H1 (cell line): ENCODE measurements around the gene SNX24. TPM values are rescaled to one million over a fixed set of nuclear protein-coding genes. Genes with fewer than 3 reads are reported as not detected.

ENCODE experiments used
- CTCF ChIA-PET: fragments of 300-600 bp; sonication (Branson Sonifier 250); formaldehyde crosslinking; loops from one replicate; lab custom pipeline; 2021; ENCODE audit not compliant: partially characterized antibody; lab: Charles Lee
- POLR2A ChIA-PET: fragments of 300-600 bp; sonication (Branson Sonifier 250); formaldehyde crosslinking; loops from one replicate; lab custom pipeline; 2021; ENCODE audit warnings: inconsistent platforms; ENCODE audit not compliant: partially characterized antibody; lab: Charles Lee
- DNase-seq, 2 experiments: peaks; one replicate each; pipeline versions ENCODE4 v3.0.0 to v3.0.0-alpha.2; 2010 to 2022; ENCODE audit warnings: low spot score in 2 of 2, low read depth in 1 of 2, mixed read lengths in 1 of 2
- FAIRE-seq: peaks from 2 replicates; lab custom pipeline; 2011; peaks lifted over from hg19 to GRCh38; lab: Jason Lieb, UNC
- H2AFZ ChIP-seq: 2 replicates; pipeline ENCODE4 v1.8.1; 2012; ENCODE audit warnings: low read length, inconsistent platforms
- H2AK5ac ChIP-seq: 2 replicates; pipeline ENCODE4 v1.6.1; 2013; ENCODE audit warnings: low read depth, low read length
- H2BK120ac ChIP-seq: replicated peaks from 2 replicates; pipeline ENCODE3; 2013; ENCODE audit warnings: low read depth, low read length, inconsistent platforms
- H2BK12ac ChIP-seq: 2 replicates; pipeline ENCODE4 v1.6.1; 2013; ENCODE audit warnings: low read depth, low read length
- H2BK15ac ChIP-seq: 2 replicates; pipeline ENCODE4 v1.6.1; 2013; ENCODE audit warnings: low read length
- H2BK20ac ChIP-seq: 2 replicates; pipeline ENCODE4 v1.6.1; 2013; ENCODE audit warnings: low read length
- H2BK5ac ChIP-seq: 2 replicates; pipeline ENCODE4 v1.6.1; 2013; ENCODE audit warnings: low read depth, low read length
- H3K14ac ChIP-seq: 2 replicates; pipeline ENCODE4 v1.6.1; 2013; ENCODE audit warnings: inconsistent platforms; ENCODE audit not compliant: insufficient read length
- H3K18ac ChIP-seq: 2 replicates; pipeline ENCODE4 v1.6.1; 2013; ENCODE audit warnings: low read length; ENCODE audit errors: extremely low read depth
- H3K23ac ChIP-seq: 2 replicates; pipeline ENCODE4 v1.6.1; 2013; ENCODE audit warnings: inconsistent platforms; ENCODE audit not compliant: insufficient read length
- H3K23me2 ChIP-seq: 2 replicates; pipeline ENCODE4 v1.6.1; 2013; ENCODE audit warnings: low read depth, low read length
- H3K27ac ChIP-seq: 2 replicates; pipeline ENCODE4 v1.6.1; 2011; ENCODE audit warnings: low read depth, low read length, inconsistent platforms
- H3K27me3 ChIP-seq, 4 experiments: replicated peaks in 1 of 4; 1 replicate in 1 of 4; 2 replicates in 3 of 4; pipeline versions ENCODE4 v1.6.1 to v1.8.1; 2011 to 2013; ENCODE audit warnings: low read length in 3 of 4, mild to moderate bottlenecking in 3 of 4, inconsistent platforms in 2 of 4, mixed read lengths in 2 of 4, moderate library complexity in 1 of 4; ENCODE audit not compliant: control insufficient read depth in 3 of 4, insufficient read depth in 3 of 4; ENCODE audit errors: extremely low read depth in 1 of 4
- H3K36me3 ChIP-seq, 4 experiments: 2 replicates each; pipeline versions ENCODE4 v1.6.1 to v1.8.1; 2011 to 2013; ENCODE audit warnings: mild to moderate bottlenecking in 4 of 4, low read length in 3 of 4, moderate library complexity in 2 of 4, control low read depth in 1 of 4, inconsistent platforms in 1 of 4; ENCODE audit not compliant: insufficient read depth in 4 of 4, control insufficient read depth in 2 of 4
- H3K4ac ChIP-seq: replicated peaks from 2 replicates; pipeline ENCODE3; 2013; ENCODE audit warnings: low read length, low read depth, mixed read lengths, inconsistent platforms; ENCODE audit not compliant: insufficient read length
- H3K4me1 ChIP-seq, 4 experiments: replicated peaks in 1 of 4; 1 replicate in 1 of 4; 2 replicates in 3 of 4; pipeline versions ENCODE4 v1.6.1 to v1.8.1; 2011 to 2013; ENCODE audit warnings: low read length in 3 of 4, inconsistent platforms in 2 of 4, mixed read lengths in 1 of 4; ENCODE audit not compliant: insufficient read depth in 4 of 4, control insufficient read depth in 3 of 4
- H3K4me2 ChIP-seq, 2 experiments: 2 replicates each; pipeline versions ENCODE4 v1.6.1 to v1.8.1; 2011 to 2013; ENCODE audit warnings: low read depth in 2 of 2, low read length in 2 of 2, control low read depth in 1 of 2, inconsistent platforms in 1 of 2, mild to moderate bottlenecking in 1 of 2; ENCODE audit not compliant: insufficient read depth in 1 of 2
- H3K4me3 ChIP-seq, 4 experiments: fragments of 200-600, 300-600 bp in 1 of 4; sonication (generic), shearing (Covaris generic), sonication (Bioruptor Twin) in 1 of 4; 2 replicates each; pipeline versions ENCODE4 v1.5.1 to v1.8.1; 2011 to 2016; ENCODE audit warnings: low read length in 4 of 4, low read depth in 3 of 4, control low read depth in 2 of 4, inconsistent platforms in 2 of 4, mild to moderate bottlenecking in 2 of 4, mixed read lengths in 1 of 4, moderate library complexity in 1 of 4; ENCODE audit not compliant: insufficient read depth in 2 of 4; ENCODE audit errors: extremely low read depth in 1 of 4
- H3K56ac ChIP-seq: replicated peaks from 2 replicates; pipeline ENCODE3; 2013; ENCODE audit warnings: low read depth, mild to moderate bottlenecking, mixed read lengths, low read length, inconsistent platforms; ENCODE audit not compliant: insufficient read length
- H3K79me1 ChIP-seq: 2 replicates; pipeline ENCODE4 v1.6.1; 2013; ENCODE audit warnings: low read depth, low read length, control low read depth
- H3K79me2 ChIP-seq, 2 experiments: 2 replicates each; pipeline versions ENCODE4 v1.6.1 to v1.8.1; 2012 to 2013; ENCODE audit warnings: low read length in 2 of 2, mild to moderate bottlenecking in 2 of 2, inconsistent platforms in 1 of 2; ENCODE audit not compliant: insufficient read depth in 2 of 2, control insufficient read depth in 1 of 2
- H3K9ac ChIP-seq, 4 experiments: replicated peaks in 1 of 4; 1 replicate in 1 of 4; 2 replicates in 3 of 4; pipeline versions ENCODE4 v1.6.1 to v1.8.1; 2011 to 2013; ENCODE audit warnings: low read depth in 3 of 4, low read length in 3 of 4, control low read depth in 2 of 4, mild to moderate bottlenecking in 2 of 4, moderate library complexity in 2 of 4, inconsistent platforms in 1 of 4; ENCODE audit errors: extremely low read depth in 1 of 4
- H3K9me3 ChIP-seq, 2 experiments: 2 replicates each; pipeline versions ENCODE4 v1.6.1 to v1.8.1; 2012 to 2013; ENCODE audit warnings: mild to moderate bottlenecking in 2 of 2, moderate library complexity in 2 of 2, control low read depth in 1 of 2, inconsistent platforms in 1 of 2, low read depth in 1 of 2, low read length in 1 of 2, mixed read lengths in 1 of 2; ENCODE audit not compliant: insufficient read depth in 2 of 2
- H4K20me1 ChIP-seq, 2 experiments: replicated peaks in 1 of 2; 2 replicates each; pipeline versions ENCODE3 to v1.8.1; 2011 to 2013; ENCODE audit warnings: inconsistent platforms in 2 of 2, low read length in 2 of 2, mild to moderate bottlenecking in 1 of 2; ENCODE audit not compliant: insufficient read depth in 2 of 2, control insufficient read depth in 1 of 2
- H4K5ac ChIP-seq: 2 replicates; pipeline ENCODE4 v1.6.1; 2013; ENCODE audit warnings: low read length, low read depth, mixed read lengths, inconsistent platforms; ENCODE audit not compliant: insufficient read length
- H4K8ac ChIP-seq: 2 replicates; pipeline ENCODE4 v1.8.0; 2013; ENCODE audit warnings: mild to moderate bottlenecking, moderate library complexity, low read length, inconsistent platforms; ENCODE audit not compliant: insufficient read depth; ENCODE audit errors: extremely low read depth
- H4K91ac ChIP-seq: replicated peaks from 2 replicates; pipeline ENCODE3; 2013; ENCODE audit warnings: low read length, mixed read lengths, inconsistent platforms; ENCODE audit not compliant: insufficient read length
- BACH1 ChIP-seq: IDR thresholded peaks from 2 replicates; pipeline ENCODE4 v1.6.1; 2012; ENCODE audit warnings: low read length, improper control_type of control experiment
- BRCA1 ChIP-seq: IDR thresholded peaks from 2 replicates; pipeline ENCODE4 v1.6.1; 2012; ENCODE audit warnings: low read depth, low read length, improper control_type of control experiment
- CEBPB ChIP-seq: IDR thresholded peaks from 2 replicates; pipeline ENCODE4 v1.6.1; 2012; ENCODE audit warnings: low read depth, low read length
- FOSL1 ChIP-seq: IDR thresholded peaks from 2 replicates; pipeline ENCODE4 v1.6.1; 2011; ENCODE audit warnings: mild to moderate bottlenecking, low read depth, low read length, moderate library complexity; ENCODE audit not compliant: insufficient read depth
- GTF2F1 ChIP-seq: IDR thresholded peaks from 2 replicates; pipeline ENCODE4 v1.6.1; 2012; ENCODE audit warnings: low read depth, low read length, improper control_type of control experiment, borderline replicate concordance
- JUN ChIP-seq: IDR thresholded peaks from 2 replicates; pipeline ENCODE4 v1.6.1; 2011; ENCODE audit warnings: low read depth, mild to moderate bottlenecking, improper control_type of control experiment, low read length
- MAFK ChIP-seq: IDR thresholded peaks from 2 replicates; pipeline ENCODE4 v1.6.1; 2012; ENCODE audit warnings: low read depth, mild to moderate bottlenecking, improper control_type of control experiment, low read length
- RAD21 ChIP-seq, 2 experiments: IDR thresholded peaks in 1 of 2; conservative IDR thresholded peaks in 1 of 2; 2 replicates each; pipeline ENCODE4 v1.6.1; 2011; ENCODE audit warnings: low read depth in 2 of 2, low read length in 2 of 2, improper control_type of control experiment in 1 of 2, inconsistent platforms in 1 of 2, mild to moderate bottlenecking in 1 of 2, moderate library complexity in 1 of 2
- SIN3A ChIP-seq, 2 experiments: IDR thresholded peaks in 1 of 2; conservative IDR thresholded peaks in 1 of 2; 2 replicates each; pipeline ENCODE4 v1.6.1; 2011 to 2012; ENCODE audit warnings: low read length in 2 of 2, improper control_type of control experiment in 1 of 2, low read depth in 1 of 2, mild to moderate bottlenecking in 1 of 2
- SRF ChIP-seq: IDR thresholded peaks from 2 replicates; pipeline ENCODE4 v1.6.1; 2011; ENCODE audit warnings: mild to moderate bottlenecking, low read depth, low read length, moderate library complexity
- polyA plus RNA-seq, 7 experiments: library from polyadenylated mRNA; depleted of rRNA in 3 of 7; stranded (reverse) in 5 of 7; unstranded in 2 of 7; fragments of >200 nt in 5 of 7; fragments of 200-250 nt in 2 of 7; gene quantifications; 1 replicate in 5 of 7; 2 replicates in 1 of 7; 4 replicates in 1 of 7; pipeline versions ENCODE4 v1.2.1 to v1.2.3, GENCODE V29; 2011 to 2013; ENCODE audit warnings: missing spikeins in 2 of 7, mixed read lengths in 2 of 7
- total RNA-seq: library from RNA; stranded (reverse); fragmentation: NEBNext Ultra II Directional; extraction: Animal tissue kit (Norgen Biotek cat#: 25700); gene quantifications from 2 replicates; pipeline ENCODE4 v1.2.1, GENCODE V29; 2021
- TF ChIP-seq, protein P1 (sequence below): IDR thresholded peaks from 2 replicates; pipeline ENCODE4 v1.6.1; 2011; ENCODE audit warnings: low read length, improper control_type of control experiment

SNX24 gene
- total and polyA plus RNA-seq, 2 of the 8 experiments (the other 6 are each of a cell fraction or from before 2014, with no cell fraction given): 7.3 to 14.3 TPM

DNA sequence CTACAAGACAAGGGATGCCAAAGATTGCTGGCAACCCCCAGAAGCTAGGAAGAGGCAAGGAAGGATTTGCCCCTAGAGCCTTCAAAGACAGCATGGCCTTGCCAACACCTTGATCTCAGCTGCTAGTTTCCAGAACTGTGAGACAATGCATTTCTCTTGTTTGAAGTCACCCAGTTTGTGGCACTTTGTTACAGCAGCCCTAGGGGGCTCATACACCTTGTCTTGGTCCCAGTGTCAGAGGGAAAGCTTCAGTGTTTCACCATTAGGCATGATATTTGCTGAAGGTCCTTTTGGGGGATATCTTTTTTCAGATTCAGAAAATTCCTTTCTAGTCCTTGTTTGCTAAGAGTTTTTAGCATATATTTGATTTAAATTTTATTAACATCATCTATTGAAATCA lies 194.3 kb downstream of the SNX24 start:
- ChIA-PET CTCF (interaction anchor here (0.6 to 0.9 kb wide), 2 partner anchors 19 to 92 kb away, joined by 3 read pairs; no protein-coding TSS in a partner anchor), POLR2A (no interaction called here)
- Histone ChIP-seq H4K8ac (no peak overlapping the region), H4K5ac (no peak overlapping the region), H3K23me2 (peaks cover 9% of the 10 kb centered on the region), H2AFZ (no peak overlapping the region), H3K4me2 (no peak overlapping the region), H3K9ac (no peak overlapping the region), H2BK20ac (no peak overlapping the region), H3K9me3 (no peaks in the 10 kb centered on the region), H3K23ac (no peak overlapping the region), H3K4me3 (no peak overlapping the region), H3K56ac (no peak overlapping the region), H3K27me3 (peaks cover 0 to 16% (median 10%) of the 10 kb centered on the region in 4 experiments; a peak in 6 of 7 replicates), H3K27ac (no peak overlapping the region), H2BK12ac (0 out of 2 replicates have a peak overlapping the region, but pooled peaks have one; percentile 2), H2BK5ac (no peak overlapping the region), H4K91ac (no peak overlapping the region), H3K18ac (no peak overlapping the region), H3K4ac (no peak overlapping the region), H4K20me1 (peaks cover 0 to 2% of the 10 kb centered on the region in 2 experiments), H3K14ac (no peak overlapping the region), H3K36me3 (no peaks in the 10 kb centered on the region), H2BK15ac (no peak overlapping the region), H3K79me2 (no peaks in the 10 kb centered on the region), H2BK120ac (no peak overlapping the region), H3K79me1 (no peaks in the 10 kb centered on the region), H3K4me1 (peaks cover 0 to 8% (median 2%) of the 10 kb centered on the region in 4 experiments; a peak in 3 of 7 replicates), H2AK5ac (no peak overlapping the region)
- TF ChIP-seq BACH1: no peak
- TF ChIP-seq RAD21 (IDR thresholded peaks at IDR 0.05 in 1 of 2, conservative IDR thresholded peaks at IDR 0.05 in 1 of 2; ENCODE audit: low read depth in 2 of 2, low read length in 2 of 2): no peak
- TF ChIP-seq GTF2F1: no peak
- TF ChIP-seq BRCA1: no peak
- no peak for TF ChIP-seq JUN
- no peak for TF ChIP-seq FOSL1
- no peak for TF ChIP-seq MAFK
- TF ChIP-seq CEBPB: no peak
- TF ChIP-seq, protein P1, sequence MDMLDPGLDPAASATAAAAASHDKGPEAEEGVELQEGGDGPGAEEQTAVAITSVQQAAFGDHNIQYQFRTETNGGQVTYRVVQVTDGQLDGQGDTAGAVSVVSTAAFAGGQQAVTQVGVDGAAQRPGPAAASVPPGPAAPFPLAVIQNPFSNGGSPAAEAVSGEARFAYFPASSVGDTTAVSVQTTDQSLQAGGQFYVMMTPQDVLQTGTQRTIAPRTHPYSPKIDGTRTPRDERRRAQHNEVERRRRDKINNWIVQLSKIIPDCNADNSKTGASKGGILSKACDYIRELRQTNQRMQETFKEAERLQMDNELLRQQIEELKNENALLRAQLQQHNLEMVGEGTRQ: no peak
- TF ChIP-seq SIN3A (conservative IDR thresholded peaks at IDR 0.05 in 1 of 2, IDR thresholded peaks at IDR 0.05 in 1 of 2; ENCODE audit: low read depth in 1 of 2, low read length in 2 of 2): no peak
- no peak for TF ChIP-seq SRF
- DNase-seq (no peak), FAIRE-seq (no peak)
